ENCODE measurements around the gene REEP1.

The REEP1 gene

GRCh38 chr2:86170449-86170848, 167.0 kb downstream of the REEP1 start:
- no peak overlapping the region for H3K4me3 ChIP-seq (replicated peaks; ENCODE audit: low read depth, low read length)
- TF ChIP-seq CTCF (IDR thresholded peaks at IDR 0.05; ENCODE audit: low read length, missing control alignments), result no peak
- DNase-seq (ENCODE audit: low read depth), result no peak

Measured in fibroblast of pulmonary artery (primary cell).